Mucosa of descending colon (tissue), 3 donors: ENCODE data around the gene ZFYVE16. TPM values are rescaled to one million over a fixed set of nuclear protein-coding genes. Genes with fewer than 3 reads are reported as not detected.
A peak's percentile ranks its signal among the peaks of the same experiment; 100 is the strongest.

ENCODE experiments used
- ATAC-seq: fragments of 200-7000 bp; cut with Tn5 transposase; one replicate; pipeline ENCODE4 v1.9.1; 2020; ENCODE audit warnings: mild to moderate bottlenecking, moderate library complexity
- DNase-seq, 3 donors: peaks; one replicate each; pipeline ENCODE4 v3.0.0-alpha.2; 2020
- H3K36me3 ChIP-seq: fragments of 200-600 bp; one replicate; pipeline ENCODE4 v1.8.0; 2021; ENCODE audit warnings: low read depth, mild to moderate bottlenecking
- H3K4me1 ChIP-seq: fragments of 200-600 bp; one replicate; pipeline ENCODE4 v1.8.0; 2021; ENCODE audit warnings: low read depth, mild to moderate bottlenecking
- H3K4me3 ChIP-seq: fragments of 200-600 bp; one replicate; pipeline ENCODE4 v1.8.0; 2021; ENCODE audit warnings: mild to moderate bottlenecking
- H3K9me3 ChIP-seq: fragments of 200-600 bp; one replicate; pipeline ENCODE4 v1.8.0; 2021; ENCODE audit warnings: mild to moderate bottlenecking
- CTCF ChIP-seq: fragments of 200-600 bp; IDR thresholded peaks from one replicate; pipeline ENCODE4 v1.8.0; 2022; ENCODE audit warnings: antibody characterized with exemption, mild to moderate bottlenecking
- intact Hi-C, 2 donors: fragments of 100-400 bp; cut with DNase I in 1 of 2; cut with micrococcal nuclease in 1 of 2; formaldehyde crosslinking; loops; one replicate each; pipeline versions ENCODE4 v1.11.0 to v1.11.1; 2022; cut with DNase I, micrococcal nuclease
- total RNA-seq, 3 donors: library from RNA; stranded (reverse); fragmentation: NEBNext Ultra II Directional in 2 of 3; extraction: Animal tissue kit (Norgen Biotek cat#: 25700) in 2 of 3; gene quantifications; one replicate each; pipeline versions ENCODE4 v1.2.1 to v1.2.4, GENCODE V29; 2021 to 2023
- donor health status: DM: no; HTN: no; CAD: no; lungs with moderate emphysema.
- donor health status: DM: no; HTN: no; CAD: no.
- donor health status: DM: no; HTN: yes; CAD: no.

The ZFYVE16 gene
- total RNA-seq, 3 donors from 2014 or later: 32.4 to 56.9 (median 52.2) TPM

- H3K9me3 ChIP-seq: no peaks in the 10 kb centered on the region
- no peak overlapping the region for H3K4me3 ChIP-seq
- ATAC-seq (no peak), DNase-seq (no peak)
- intact Hi-C loops: loop anchor here (10.0 kb wide), 1 partner anchor 194 kb away; no protein-coding TSS in a partner anchor
- no peak for TF ChIP-seq CTCF
- no peaks in the 10 kb centered on the region for H3K4me1 ChIP-seq
- H3K36me3 ChIP-seq: no peaks in the 10 kb centered on the region
Measured at GRCh38 chr5:80480354-80480753, 72.5 kb downstream of the ZFYVE16 start.

DNA sequence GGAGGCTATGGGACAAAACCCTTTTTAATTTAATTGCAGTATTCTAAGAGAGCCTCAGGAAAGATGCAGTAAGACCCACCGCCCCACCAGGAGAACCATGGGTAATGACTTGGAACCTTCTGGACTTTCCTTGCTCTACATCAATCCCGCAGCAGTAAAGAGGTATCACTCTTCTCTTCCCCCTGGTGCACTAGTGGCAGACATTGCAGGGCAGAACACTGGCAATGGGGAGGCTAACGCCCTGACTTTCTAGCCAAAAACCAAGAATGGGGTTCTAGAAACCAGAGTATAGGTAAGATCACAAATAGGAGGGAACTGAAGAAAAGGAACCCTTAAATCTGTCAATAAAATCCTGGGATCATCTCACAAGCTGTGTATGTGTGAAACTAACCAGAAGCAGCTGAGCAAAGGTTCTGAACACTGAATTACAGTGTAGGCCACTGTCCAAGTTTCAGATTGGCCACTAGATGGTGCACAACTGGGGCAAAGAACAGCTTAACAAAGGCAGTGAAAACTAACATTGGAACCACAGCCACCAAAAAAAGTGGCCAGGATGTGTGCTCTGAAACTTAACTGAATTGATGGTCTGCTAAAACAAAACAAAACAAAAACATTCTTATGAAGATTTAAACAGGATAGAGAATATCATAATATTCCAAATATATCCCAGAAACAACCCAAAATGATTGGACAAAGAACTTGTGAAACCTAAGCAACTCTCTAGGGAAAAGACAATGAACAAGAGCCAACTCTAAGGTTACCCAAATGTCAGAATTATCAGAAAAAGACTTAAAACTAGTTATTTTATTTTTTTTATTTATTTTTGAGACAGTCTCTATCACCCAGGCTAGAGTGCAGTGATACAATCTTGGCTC is 73.4 kb downstream of the ZFYVE16 start:
- no peaks in the 10 kb centered on the region for H3K36me3 ChIP-seq
- H3K4me1 ChIP-seq: no peaks in the 10 kb centered on the region
- DNase-seq (peak in 1 of 3 donors; percentile 67), ATAC-seq (peak; percentile 91)
- no peak overlapping the region for H3K4me3 ChIP-seq
- TF ChIP-seq CTCF: peak; percentile 80
- intact Hi-C loops: loop anchor here (10.0 kb wide), 1 partner anchor 194 kb away; no protein-coding TSS in a partner anchor
- H3K9me3 ChIP-seq: no peaks in the 10 kb centered on the region

DNA sequence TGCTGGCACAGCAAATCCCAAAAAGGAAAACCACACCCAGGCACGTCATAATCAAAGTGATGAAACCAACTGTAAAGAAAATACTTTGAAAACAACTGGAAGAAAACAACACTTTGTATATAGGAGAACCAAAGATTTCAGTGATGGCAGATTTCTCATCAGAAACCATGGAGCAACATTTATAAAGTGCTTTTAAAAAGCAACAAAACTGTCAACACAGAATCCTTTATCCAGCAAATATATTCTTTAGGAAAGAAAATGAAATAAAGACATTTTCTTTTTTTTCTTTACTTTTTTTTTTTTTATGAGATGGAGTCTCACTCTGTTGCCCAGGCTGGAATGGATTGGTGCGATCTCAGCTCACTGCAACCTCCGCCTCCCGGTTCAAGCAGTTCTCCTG is 74.7 kb downstream of the ZFYVE16 start:
- ATAC-seq (no peak), DNase-seq (no peak)
- Histone ChIP-seq H3K4me3 (no peak overlapping the region), H3K9me3 (no peaks in the 10 kb centered on the region), H3K4me1 (peaks cover 5% of the 10 kb centered on the region), H3K36me3 (no peaks in the 10 kb centered on the region)
- TF ChIP-seq CTCF: no peak
- intact Hi-C loops: loop anchor here (10.0 kb wide), 1 partner anchor 192 kb away; no protein-coding TSS in a partner anchor

DNA sequence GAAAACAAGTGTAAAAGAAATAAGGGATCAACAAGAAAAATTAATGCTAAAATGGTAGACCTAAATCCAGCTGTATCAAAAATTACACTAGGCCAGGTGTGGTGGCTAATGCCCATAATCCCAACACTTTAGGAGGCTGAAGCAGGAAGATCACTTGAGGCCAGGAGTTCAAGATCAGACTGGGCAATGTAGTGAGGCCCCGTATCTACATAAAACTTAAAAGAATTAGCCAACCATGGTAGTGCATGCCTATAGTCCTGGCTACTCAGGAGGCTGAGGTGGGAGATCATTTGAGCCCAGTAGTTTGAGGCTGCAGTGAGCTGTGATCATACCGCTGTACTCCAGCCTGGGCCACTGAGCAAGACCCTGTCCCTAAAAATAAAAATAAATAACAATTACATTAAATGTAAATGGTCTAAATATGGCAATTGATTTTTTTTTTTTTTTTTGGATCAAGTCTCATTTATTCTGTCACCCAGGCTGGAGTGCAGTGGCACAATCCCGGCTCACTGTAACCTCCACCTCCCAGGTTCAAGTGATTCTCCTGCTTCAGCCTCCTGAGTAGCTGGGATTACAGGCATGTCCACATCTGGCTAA is 75.9 kb downstream of the ZFYVE16 start:
- no peak for ATAC-seq
- intact Hi-C loops: loop anchor here (10.0 kb wide), 1 partner anchor 191 kb away; no protein-coding TSS in a partner anchor
- Histone ChIP-seq H3K9me3 (no peaks in the 10 kb centered on the region), H3K36me3 (no peaks in the 10 kb centered on the region), H3K4me1 (peaks cover 6% of the 10 kb centered on the region), H3K4me3 (no peak overlapping the region)
- no peak for TF ChIP-seq CTCF
- no peak for DNase-seq

GRCh38 chr5:80487444-80487828 is 79.6 kb downstream of the ZFYVE16 start:
- no peak for TF ChIP-seq CTCF
- ATAC-seq: no peak
- Histone ChIP-seq H3K4me1 (peaks cover 11% of the 10 kb centered on the region), H3K36me3 (no peaks in the 10 kb centered on the region), H3K4me3 (peak overlapping the region; percentile 23), H3K9me3 (no peaks in the 10 kb centered on the region)
- DNase-seq: no peak
- intact Hi-C loops: loop anchor here (10.0 kb wide), 1 partner anchor 187 kb away; no protein-coding TSS in a partner anchor
